Measurements from ENCODE around the gene WDR77. TPM values are rescaled to one million over a fixed set of nuclear protein-coding genes. Genes with fewer than 3 reads are reported as not detected.

WDR77 gene
- total and polyA plus RNA-seq, 2 of the 4 experiments (the other 2 are of a cell fraction): 80.8 to 87.0 TPM

DNA sequence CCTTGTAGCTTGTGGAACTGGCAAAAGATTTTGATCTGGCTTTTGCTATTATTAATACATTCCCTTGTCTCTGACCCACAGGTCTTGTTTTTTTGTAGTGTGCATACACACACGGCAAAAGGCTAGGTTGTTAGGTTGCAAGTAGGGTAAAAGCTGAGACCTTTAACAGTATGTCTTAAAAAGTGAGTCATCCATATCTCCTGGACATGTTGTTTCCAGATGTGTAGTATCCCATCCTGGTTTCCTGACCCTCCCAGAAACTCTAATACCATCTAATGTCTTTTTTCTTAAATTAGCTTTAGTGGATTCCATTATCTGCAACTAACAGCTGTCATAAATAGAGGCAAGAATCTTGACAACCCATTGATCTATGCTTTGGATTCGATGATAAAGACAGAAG lies 36.2 kb downstream of the WDR77 start:
- Histone ChIP-seq H3K9ac (ENCODE audit: low read depth, low read length) (no peak overlapping the region), H3K9me1 (ENCODE audit: insufficient read depth, low read length) (0 out of 2 replicates have a peak, but pooled peaks cover 4% of the 10 kb centered on the region), H3K4me2 (ENCODE audit: low read depth, low read length) (no peak overlapping the region), H3K4ac (ENCODE audit: low read depth, low read length) (no peak overlapping the region), H2AK5ac (ENCODE audit: low read depth, low read length) (no peak overlapping the region), H2AFZ (replicated peaks; ENCODE audit: low read length, poor library complexity) (no peak overlapping the region), H4K20me1 (ENCODE audit: insufficient read depth, low read length) (no peaks in the 10 kb centered on the region), H2AK9ac (replicated peaks; ENCODE audit: low read depth, low read length, poor library complexity) (no peak overlapping the region), H3K4me1 (ENCODE audit: control insufficient read depth, insufficient read depth, low read length) (peaks cover 1% of the 10 kb centered on the region; the same call in 1 of the 2 replicates), H3K56ac (ENCODE audit: extremely low read depth, insufficient read depth, low read length) (no peak overlapping the region), H3K36me3 (ENCODE audit: control insufficient read depth, insufficient read depth, low read length) (no peaks in the 10 kb centered on the region), H4K91ac (ENCODE audit: insufficient read depth, low read depth, low read length) (no peak overlapping the region), H3K27ac (ENCODE audit: insufficient read depth, low read length) (no peak overlapping the region), H2BK120ac (ENCODE audit: low read depth, low read length) (no peak overlapping the region), H4K5ac (ENCODE audit: low read depth, low read length) (no peak overlapping the region), H3K79me1 (ENCODE audit: low read depth in 1 of 2, low read length in 2 of 2) (no peaks in the 10 kb centered on the region), H2BK20ac (ENCODE audit: low read depth, low read length) (no peak overlapping the region), H3K14ac (replicated peaks; ENCODE audit: low read depth, low read length) (no peak overlapping the region), H3K4me3 (ENCODE audit: insufficient read depth, low read depth, low read length) (no peak overlapping the region), H3K18ac (ENCODE audit: low read depth, low read length) (no peak overlapping the region), H3K9me3 (ENCODE audit: control insufficient read depth, insufficient read depth, low read length) (no peaks in the 10 kb centered on the region), H3K23ac (ENCODE audit: low read depth, low read length) (no peak overlapping the region), H2BK5ac (ENCODE audit: low read depth, low read length, poor library complexity, severe bottlenecking) (no peak overlapping the region), H4K8ac (ENCODE audit: low read depth in 2 of 2, low read length in 2 of 2) (no peak overlapping the region), H2BK15ac (ENCODE audit: low read depth, low read length) (no peak overlapping the region), H3K27me3 (ENCODE audit: control insufficient read depth, insufficient read depth, low read length) (no peaks in the 10 kb centered on the region; the same call in 1 of the 2 replicates)
- in situ Hi-C loops (cut with MboI; ENCODE audit: low sequenced_read_pairs) (no loop called here), intact Hi-C loops (cut with micrococcal nuclease) (no loop called here), dilution Hi-C loops (cut with HindIII; ENCODE audit: low sequenced_read_pairs, unreplicated experiment) (no loop called here)
- no CpG with 5 or more reads among the region's 2 CpGs for WGBS, 2 experiments (ENCODE audit: extremely low coverage in 2 of 2, insufficient read length in 1 of 2)
- POLR2A ChIA-PET (ENCODE audit: unreplicated experiment): no interaction called here
- CTCF ChIA-PET: no interaction called here
- ATAC-seq (ENCODE audit: low read depth) (no peak), DNase-seq (no peak)
- BruUV-seq (replicated peaks): no TSS peak
- TF ChIP-seq RFX5 (IDR thresholded peaks at IDR 0.05; ENCODE audit: low read depth, low read length): no peak
- TF ChIP-seq CHD1 (IDR thresholded peaks at IDR 0.05; ENCODE audit: low read depth, low read length): no peak
- TF ChIP-seq NFE2L2 (IDR thresholded peaks at IDR 0.05; ENCODE audit: low read depth, low read length): no peak
- TF ChIP-seq POLR2A (IDR thresholded peaks at IDR 0.05; ENCODE audit: low read depth, low read length): no peak
- TF ChIP-seq BHLHE40 (IDR thresholded peaks at IDR 0.05; ENCODE audit: low read depth, low read length): no peak
- TF ChIP-seq CEBPB (IDR thresholded peaks at IDR 0.05; ENCODE audit: low read depth, low read length): no peak
- no peak for TF ChIP-seq USF2 (IDR thresholded peaks at IDR 0.05; ENCODE audit: low read depth, low read length)

Measured in IMR-90 (cell line).